ENCODE measurements around the gene ANKS1B. TPM values are rescaled to one million over a fixed set of nuclear protein-coding genes. Genes with fewer than 3 reads are reported as not detected.

ANKS1B gene
- total RNA-seq, 5 donors from 2014 or later (not counting 1 experiment from before 2014, with no cell fraction given) = 0.18 to 0.47 (median 0.19) TPM; not detected in 2

DNA sequence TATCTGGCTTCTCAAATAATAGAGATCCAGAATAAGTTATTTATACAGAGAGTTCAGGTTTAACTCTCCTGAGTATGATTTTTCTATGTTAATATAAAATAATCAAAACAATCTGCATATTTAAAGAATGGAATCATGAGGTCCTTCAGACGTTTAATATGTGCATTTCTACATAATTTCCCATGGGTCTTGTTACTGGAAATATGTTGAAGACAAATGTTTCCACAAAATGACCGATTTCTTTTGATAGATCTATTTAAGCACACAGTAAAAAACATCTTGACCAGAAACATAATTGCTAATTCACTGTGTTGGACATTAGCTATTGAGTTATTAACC is 957.7 kb downstream of the ANKS1B start:
- no peaks in the 10 kb centered on the region for H3K4me1 Mint-ChIP-seq
- DNase-seq (no peak), ATAC-seq (replicated peaks in 1 of 4) (no peak)
- no peaks in the 10 kb centered on the region for H3K9me3 Mint-ChIP-seq
- CTCF ChIA-PET = interaction anchor here in 1 of 2 donors (0.6 kb wide), 1 partner anchor 74 kb away, joined by 4 read pairs; no protein-coding TSS in a partner anchor
- whole genome bisulfite sequencing (ENCODE audit: insufficient coverage) = no CpG with 5 or more reads among the region's 2 CpGs
- POLR2A ChIA-PET = no interaction called here
- Histone ChIP-seq H3K27me3 (replicated peaks in 1 of 2; ENCODE audit: control insufficient read depth in 2 of 2, extremely low read depth in 1 of 2, insufficient read depth in 2 of 2, low read length in 1 of 2) (no peaks in the 10 kb centered on the region), H3K9me3 (no peaks in the 10 kb centered on the region), H3K36me3 (ENCODE audit: control insufficient read depth in 2 of 2, extremely low read depth in 1 of 2, insufficient read depth in 1 of 2, low read length in 1 of 2) (no peaks in the 10 kb centered on the region), H3K4me3 (ENCODE audit: control insufficient read depth in 1 of 2, extremely low read depth in 1 of 2, low read length in 1 of 2) (no peak overlapping the region), H3K27ac (ENCODE audit: low read length) (no peak overlapping the region), H3K4me1 (ENCODE audit: control insufficient read depth in 1 of 2, extremely low read depth in 1 of 2, insufficient read depth in 2 of 2, low read length in 2 of 2) (no peaks in the 10 kb centered on the region)
- H3K27ac Mint-ChIP-seq = no peak overlapping the region
- H3K27me3 Mint-ChIP-seq = peaks cover 4 to 7% of the 10 kb centered on the region in 2 donors
- no peak overlapping the region for H3K4me3 Mint-ChIP-seq
- no peaks in the 10 kb centered on the region for H3K36me3 Mint-ChIP-seq

DNA sequence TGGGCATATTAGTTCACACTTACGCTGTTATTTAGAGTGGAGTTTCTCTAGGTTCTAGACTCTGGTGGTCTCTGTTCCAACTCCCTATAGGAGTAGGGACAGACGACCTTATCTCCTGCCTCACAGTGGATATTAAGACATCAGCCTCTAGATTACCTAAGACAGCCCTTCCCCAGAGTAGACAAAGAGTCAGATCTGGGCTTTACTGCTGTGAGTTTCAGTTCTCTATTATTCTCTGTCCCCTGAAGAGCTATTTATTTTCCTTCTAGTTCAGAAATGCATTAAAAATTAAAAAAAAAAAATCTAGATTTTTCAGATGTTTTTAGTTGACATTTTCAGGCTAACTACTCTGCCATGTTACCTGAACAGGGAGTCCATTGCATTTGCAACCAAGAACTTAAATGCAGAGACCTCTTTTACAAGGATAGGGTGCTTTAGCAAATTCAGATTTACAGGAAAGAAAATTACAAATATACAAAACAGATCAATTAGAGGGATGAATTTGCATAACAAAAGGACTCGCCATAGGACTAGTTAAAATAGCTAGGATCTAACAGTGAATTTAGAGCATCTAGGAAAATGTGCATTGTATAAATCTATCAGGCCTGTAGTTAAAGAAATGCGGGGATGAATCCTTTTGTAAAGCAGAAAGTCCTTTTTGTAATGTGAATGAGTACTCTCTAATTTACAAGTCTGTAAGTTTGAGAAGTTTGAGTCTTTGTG is 958.2 kb downstream of the ANKS1B start:
- H3K4me3 Mint-ChIP-seq = no peak overlapping the region
- H3K27ac Mint-ChIP-seq = no peak overlapping the region
- Histone ChIP-seq H3K9me3 (no peaks in the 10 kb centered on the region), H3K4me1 (ENCODE audit: control insufficient read depth in 1 of 2, extremely low read depth in 1 of 2, insufficient read depth in 2 of 2, low read length in 2 of 2) (no peaks in the 10 kb centered on the region), H3K27ac (ENCODE audit: low read length) (no peak overlapping the region), H3K4me3 (ENCODE audit: control insufficient read depth in 1 of 2, extremely low read depth in 1 of 2, low read length in 1 of 2) (no peak overlapping the region), H3K36me3 (ENCODE audit: control insufficient read depth in 2 of 2, extremely low read depth in 1 of 2, insufficient read depth in 1 of 2, low read length in 1 of 2) (no peaks in the 10 kb centered on the region), H3K27me3 (replicated peaks in 1 of 2; ENCODE audit: control insufficient read depth in 2 of 2, extremely low read depth in 1 of 2, insufficient read depth in 2 of 2, low read length in 1 of 2) (no peaks in the 10 kb centered on the region)
- peaks cover 4 to 7% of the 10 kb centered on the region in 2 donors for H3K27me3 Mint-ChIP-seq
- ChIA-PET POLR2A (no interaction called here), CTCF (interaction anchor here in 1 of 2 donors (0.6 kb wide), 1 partner anchor 73 kb away, joined by 4 read pairs; no protein-coding TSS in a partner anchor)
- WGBS (ENCODE audit: insufficient coverage) = 33% methylated on average over 1 of the region's 4 CpGs
- no peaks in the 10 kb centered on the region for H3K4me1 Mint-ChIP-seq
- ATAC-seq (replicated peaks in 1 of 4) = no peak
- H3K36me3 Mint-ChIP-seq = no peaks in the 10 kb centered on the region
- no peak for DNase-seq
- H3K9me3 Mint-ChIP-seq = no peaks in the 10 kb centered on the region

DNA sequence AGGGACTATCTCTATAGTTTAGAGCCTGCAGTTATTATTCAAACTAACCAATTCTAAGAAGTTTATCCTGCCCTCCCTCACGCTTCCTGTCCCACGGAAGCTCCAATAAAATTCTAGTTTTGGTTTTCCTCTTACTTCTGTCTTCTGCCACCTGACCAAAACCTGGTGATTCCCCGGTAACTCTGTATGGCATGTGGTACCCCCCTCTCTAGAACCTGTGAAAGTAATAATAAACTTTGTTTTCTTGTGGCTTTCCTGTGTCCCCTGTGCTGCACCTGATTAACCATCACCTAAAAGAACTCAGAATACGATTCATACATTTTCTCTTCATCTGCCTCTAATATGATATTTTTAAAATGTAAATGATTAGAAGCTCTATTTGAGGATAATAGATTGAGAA is 959.9 kb downstream of the ANKS1B start:
- no peaks in the 10 kb centered on the region for H3K9me3 Mint-ChIP-seq
- Histone ChIP-seq H3K27ac (ENCODE audit: low read length) (no peak overlapping the region), H3K27me3 (replicated peaks in 1 of 2; ENCODE audit: control insufficient read depth in 2 of 2, extremely low read depth in 1 of 2, insufficient read depth in 2 of 2, low read length in 1 of 2) (no peaks in the 10 kb centered on the region), H3K4me3 (ENCODE audit: control insufficient read depth in 1 of 2, extremely low read depth in 1 of 2, low read length in 1 of 2) (no peak overlapping the region), H3K4me1 (ENCODE audit: control insufficient read depth in 1 of 2, extremely low read depth in 1 of 2, insufficient read depth in 2 of 2, low read length in 2 of 2) (no peaks in the 10 kb centered on the region), H3K36me3 (ENCODE audit: control insufficient read depth in 2 of 2, extremely low read depth in 1 of 2, insufficient read depth in 1 of 2, low read length in 1 of 2) (no peaks in the 10 kb centered on the region), H3K9me3 (no peaks in the 10 kb centered on the region)
- H3K27ac Mint-ChIP-seq = no peak overlapping the region
- CTCF ChIA-PET = no interaction called here
- no CpG with 5 or more reads among the region's 4 CpGs for WGBS (ENCODE audit: insufficient coverage)
- H3K27me3 Mint-ChIP-seq = peaks cover 0 to 7% of the 10 kb centered on the region in 2 donors
- DNase-seq = no peak
- H3K4me1 Mint-ChIP-seq = no peaks in the 10 kb centered on the region
- H3K4me3 Mint-ChIP-seq = no peak overlapping the region
- no peak for ATAC-seq (replicated peaks in 1 of 4)
- POLR2A ChIA-PET = no interaction called here
- no peaks in the 10 kb centered on the region for H3K36me3 Mint-ChIP-seq

DNA sequence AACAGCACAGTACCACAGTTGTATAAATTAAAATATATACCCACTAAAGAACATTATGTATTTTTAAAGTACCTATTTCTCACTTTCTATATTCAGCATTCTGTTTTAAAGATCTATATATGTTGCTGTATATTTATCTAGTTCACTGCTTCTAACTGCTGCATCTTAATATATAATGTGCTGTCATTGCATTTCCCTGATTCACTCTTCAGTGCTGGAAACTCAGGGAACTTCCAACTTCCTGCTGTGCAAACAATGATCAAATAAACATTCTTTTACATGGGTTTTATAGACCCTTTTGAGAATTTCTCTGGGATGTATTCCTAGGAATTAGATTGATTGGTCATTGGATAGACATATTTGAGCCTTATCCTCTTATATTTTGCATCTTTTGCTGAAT is 960.5 kb downstream of the ANKS1B start:
- H3K36me3 ChIP-seq (ENCODE audit: control insufficient read depth in 2 of 2, extremely low read depth in 1 of 2, insufficient read depth in 1 of 2, low read length in 1 of 2) = no peaks in the 10 kb centered on the region
- H3K27ac ChIP-seq (ENCODE audit: low read length) = no peak overlapping the region
- Mint-ChIP-seq H3K27ac (no peak overlapping the region), H3K27me3 (peaks cover 0 to 7% of the 10 kb centered on the region in 2 donors), H3K4me1 (no peaks in the 10 kb centered on the region), H3K9me3 (no peaks in the 10 kb centered on the region), H3K36me3 (no peaks in the 10 kb centered on the region), H3K4me3 (no peak overlapping the region)
- POLR2A ChIA-PET = no interaction called here
- H3K4me3 ChIP-seq (ENCODE audit: control insufficient read depth in 1 of 2, extremely low read depth in 1 of 2, low read length in 1 of 2) = no peak overlapping the region
- ATAC-seq (replicated peaks in 1 of 4) = no peak
- H3K27me3 ChIP-seq (replicated peaks in 1 of 2; ENCODE audit: control insufficient read depth in 2 of 2, extremely low read depth in 1 of 2, insufficient read depth in 2 of 2, low read length in 1 of 2) = no peaks in the 10 kb centered on the region
- H3K4me1 ChIP-seq (ENCODE audit: control insufficient read depth in 1 of 2, extremely low read depth in 1 of 2, insufficient read depth in 2 of 2, low read length in 2 of 2) = no peaks in the 10 kb centered on the region
- H3K9me3 ChIP-seq = no peaks in the 10 kb centered on the region
- CTCF ChIA-PET = no interaction called here
- DNase-seq = no peak

DNA sequence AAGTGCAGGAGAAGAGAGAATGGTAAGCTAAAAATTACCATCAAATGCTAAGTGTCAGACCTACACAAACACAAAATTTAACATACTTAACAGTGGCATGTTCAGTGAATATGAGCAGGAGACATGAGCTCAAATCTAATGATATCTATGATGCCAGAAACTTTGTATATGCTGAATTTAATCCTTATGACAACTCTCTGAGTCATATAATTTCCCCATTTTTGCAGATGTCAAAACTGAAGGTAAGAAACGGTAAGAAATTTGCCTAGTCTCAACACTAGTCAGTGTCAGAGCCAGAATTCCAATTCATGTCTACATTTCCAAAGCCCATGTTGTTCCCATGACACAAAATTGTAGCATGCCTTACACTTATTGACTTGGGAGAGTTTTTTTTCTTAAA is 963.9 kb downstream of the ANKS1B start:
- no peak overlapping the region for H3K4me3 Mint-ChIP-seq
- H3K36me3 ChIP-seq (ENCODE audit: control insufficient read depth in 2 of 2, extremely low read depth in 1 of 2, insufficient read depth in 1 of 2, low read length in 1 of 2) = no peaks in the 10 kb centered on the region
- no peaks in the 10 kb centered on the region for H3K36me3 Mint-ChIP-seq
- H3K27me3 Mint-ChIP-seq = peaks cover 0 to 7% of the 10 kb centered on the region in 2 donors
- H3K4me1 ChIP-seq (ENCODE audit: control insufficient read depth in 1 of 2, extremely low read depth in 1 of 2, insufficient read depth in 2 of 2, low read length in 2 of 2) = no peaks in the 10 kb centered on the region
- DNase-seq (no peak), ATAC-seq (replicated peaks in 1 of 4) (no peak)
- no peak overlapping the region for H3K4me3 ChIP-seq (ENCODE audit: control insufficient read depth in 1 of 2, extremely low read depth in 1 of 2, low read length in 1 of 2)
- H3K4me1 Mint-ChIP-seq = no peaks in the 10 kb centered on the region
- H3K9me3 ChIP-seq = no peaks in the 10 kb centered on the region
- no peak overlapping the region for H3K27ac Mint-ChIP-seq
- H3K27me3 ChIP-seq (replicated peaks in 1 of 2; ENCODE audit: control insufficient read depth in 2 of 2, extremely low read depth in 1 of 2, insufficient read depth in 2 of 2, low read length in 1 of 2) = no peaks in the 10 kb centered on the region
- no CpG with 5 or more reads among the region's 1 CpG for WGBS (ENCODE audit: insufficient coverage)
- ChIA-PET POLR2A (no interaction called here), CTCF (no interaction called here)
- H3K27ac ChIP-seq (ENCODE audit: low read length) = no peak overlapping the region
- H3K9me3 Mint-ChIP-seq = no peaks in the 10 kb centered on the region

DNA sequence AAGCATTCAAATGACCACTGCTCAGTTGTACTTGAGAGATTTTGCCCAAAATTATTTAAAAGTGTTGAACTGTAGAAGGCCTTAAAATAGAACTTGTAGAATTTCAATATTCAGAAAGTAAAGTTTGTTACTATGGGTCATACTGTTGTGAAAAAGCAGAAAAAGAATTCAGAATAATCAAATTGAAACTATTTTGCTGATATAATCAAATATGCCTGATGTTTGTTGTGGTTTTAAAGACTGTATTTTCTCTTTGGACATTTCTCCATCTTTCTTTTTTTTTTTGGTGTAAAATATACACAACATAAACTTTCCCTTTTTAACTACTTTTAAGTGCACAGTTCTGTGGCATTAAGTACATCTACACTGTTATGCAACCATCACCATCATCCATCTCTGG is 964.9 kb downstream of the ANKS1B start:
- H3K27ac Mint-ChIP-seq = no peak overlapping the region
- Histone ChIP-seq H3K27me3 (replicated peaks in 1 of 2; ENCODE audit: control insufficient read depth in 2 of 2, extremely low read depth in 1 of 2, insufficient read depth in 2 of 2, low read length in 1 of 2) (no peaks in the 10 kb centered on the region), H3K4me3 (ENCODE audit: control insufficient read depth in 1 of 2, extremely low read depth in 1 of 2, low read length in 1 of 2) (no peak overlapping the region), H3K36me3 (ENCODE audit: control insufficient read depth in 2 of 2, extremely low read depth in 1 of 2, insufficient read depth in 1 of 2, low read length in 1 of 2) (no peaks in the 10 kb centered on the region), H3K9me3 (no peaks in the 10 kb centered on the region), H3K27ac (ENCODE audit: low read length) (no peak overlapping the region), H3K4me1 (ENCODE audit: control insufficient read depth in 1 of 2, extremely low read depth in 1 of 2, insufficient read depth in 2 of 2, low read length in 2 of 2) (no peaks in the 10 kb centered on the region)
- DNase-seq = no peak
- H3K36me3 Mint-ChIP-seq = no peaks in the 10 kb centered on the region
- no peak overlapping the region for H3K4me3 Mint-ChIP-seq
- no peak for ATAC-seq (replicated peaks in 1 of 4)
- H3K4me1 Mint-ChIP-seq = no peaks in the 10 kb centered on the region
- H3K27me3 Mint-ChIP-seq = peaks cover 0 to 2% of the 10 kb centered on the region in 2 donors
- CTCF ChIA-PET = no interaction called here
- no peaks in the 10 kb centered on the region for H3K9me3 Mint-ChIP-seq
- POLR2A ChIA-PET = no interaction called here

DNA sequence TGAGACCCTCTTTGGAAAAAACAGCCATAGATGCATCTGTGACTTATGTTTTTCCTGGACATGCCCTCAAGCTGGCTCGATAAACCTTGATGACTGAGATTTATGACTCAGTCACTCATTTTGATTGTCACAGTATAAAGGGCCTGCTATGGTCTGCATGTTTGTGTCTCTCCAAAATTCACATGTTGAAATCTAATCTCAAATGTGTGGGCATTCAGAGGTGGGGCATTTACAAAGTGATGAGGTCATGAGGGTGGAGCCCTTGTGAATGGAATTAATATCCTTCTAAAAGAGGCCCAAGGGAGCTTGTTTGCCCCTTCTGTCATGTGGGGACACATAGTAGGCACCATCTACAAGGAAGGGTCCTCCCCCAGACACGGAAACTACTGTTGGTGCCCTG is 966.8 kb downstream of the ANKS1B start:
- Histone ChIP-seq H3K36me3 (ENCODE audit: control insufficient read depth in 2 of 2, extremely low read depth in 1 of 2, insufficient read depth in 1 of 2, low read length in 1 of 2) (no peaks in the 10 kb centered on the region), H3K27me3 (replicated peaks in 1 of 2; ENCODE audit: control insufficient read depth in 2 of 2, extremely low read depth in 1 of 2, insufficient read depth in 2 of 2, low read length in 1 of 2) (no peaks in the 10 kb centered on the region), H3K27ac (ENCODE audit: low read length) (no peak overlapping the region), H3K9me3 (no peaks in the 10 kb centered on the region), H3K4me1 (ENCODE audit: control insufficient read depth in 1 of 2, extremely low read depth in 1 of 2, insufficient read depth in 2 of 2, low read length in 2 of 2) (no peaks in the 10 kb centered on the region), H3K4me3 (ENCODE audit: control insufficient read depth in 1 of 2, extremely low read depth in 1 of 2, low read length in 1 of 2) (no peak overlapping the region)
- H3K36me3 Mint-ChIP-seq = no peaks in the 10 kb centered on the region
- no peaks in the 10 kb centered on the region for H3K4me1 Mint-ChIP-seq
- H3K9me3 Mint-ChIP-seq = peaks cover 0 to 4% (median 0%) of the 10 kb centered on the region in 3 donors
- H3K27me3 Mint-ChIP-seq = peaks cover 5 to 6% of the 10 kb centered on the region in 2 donors
- H3K27ac Mint-ChIP-seq = no peak overlapping the region
- 73% methylated on average over 1 of the region's 2 CpGs for WGBS (ENCODE audit: insufficient coverage)
- ChIA-PET POLR2A (no interaction called here), CTCF (no interaction called here)
- H3K4me3 Mint-ChIP-seq = no peak overlapping the region
- ATAC-seq (replicated peaks in 1 of 4) (no peak), DNase-seq (no peak)
